ENCODE data around the gene PITPNM1. TPM values are rescaled to one million over a fixed set of nuclear protein-coding genes. Genes with fewer than 3 reads are reported as not detected.

Gene PITPNM1
- total RNA-seq, 4 donors from 2014 or later, result 22.8 to 52.6 (median 47.2) TPM

GRCh38 chr11:67532889-67533288 is 27.7 kb upstream of the PITPNM1 start:
- TF ChIP-seq, protein P1, sequence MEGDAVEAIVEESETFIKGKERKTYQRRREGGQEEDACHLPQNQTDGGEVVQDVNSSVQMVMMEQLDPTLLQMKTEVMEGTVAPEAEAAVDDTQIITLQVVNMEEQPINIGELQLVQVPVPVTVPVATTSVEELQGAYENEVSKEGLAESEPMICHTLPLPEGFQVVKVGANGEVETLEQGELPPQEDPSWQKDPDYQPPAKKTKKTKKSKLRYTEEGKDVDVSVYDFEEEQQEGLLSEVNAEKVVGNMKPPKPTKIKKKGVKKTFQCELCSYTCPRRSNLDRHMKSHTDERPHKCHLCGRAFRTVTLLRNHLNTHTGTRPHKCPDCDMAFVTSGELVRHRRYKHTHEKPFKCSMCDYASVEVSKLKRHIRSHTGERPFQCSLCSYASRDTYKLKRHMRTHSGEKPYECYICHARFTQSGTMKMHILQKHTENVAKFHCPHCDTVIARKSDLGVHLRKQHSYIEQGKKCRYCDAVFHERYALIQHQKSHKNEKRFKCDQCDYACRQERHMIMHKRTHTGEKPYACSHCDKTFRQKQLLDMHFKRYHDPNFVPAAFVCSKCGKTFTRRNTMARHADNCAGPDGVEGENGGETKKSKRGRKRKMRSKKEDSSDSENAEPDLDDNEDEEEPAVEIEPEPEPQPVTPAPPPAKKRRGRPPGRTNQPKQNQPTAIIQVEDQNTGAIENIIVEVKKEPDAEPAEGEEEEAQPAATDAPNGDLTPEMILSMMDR (IDR thresholded peaks at IDR 0.05), result no peak
- no peak for TF ChIP-seq POLR2A (IDR thresholded peaks at IDR 0.05)
- Histone ChIP-seq H3K27ac (no peak overlapping the region), H3K4me1 (no peaks in the 10 kb centered on the region), H3K27me3 (no peaks in the 10 kb centered on the region), H3K4me3 (replicated peaks in 1 of 3) (no peak overlapping the region), H3K9me3 (no peaks in the 10 kb centered on the region), H3K36me3 (no peaks in the 10 kb centered on the region)
- DNase-seq, result no peak
- WGBS, 2 donors, result 90 to 94% methylated on average over 2 of the region's 2 CpGs
- intact Hi-C loops (cut with DNase I), result no loop called here

DNA sequence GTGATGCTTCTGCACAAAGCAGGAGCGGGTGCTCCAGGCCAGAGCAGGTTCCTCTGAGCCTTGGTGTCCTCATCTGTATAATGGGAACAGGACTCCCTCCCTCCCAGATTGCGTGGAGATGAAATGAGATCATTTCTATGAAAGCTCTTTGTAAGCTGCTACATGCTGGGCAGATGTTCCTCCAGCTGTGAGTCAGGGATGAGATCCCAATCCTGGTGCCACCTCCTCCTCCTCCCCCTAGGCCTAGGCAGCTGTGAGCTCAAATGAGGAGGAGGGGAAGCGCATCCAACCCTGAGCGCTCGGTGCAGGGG is 25.1 kb upstream of the PITPNM1 start:
- Histone ChIP-seq H3K27ac (no peak overlapping the region), H3K9me3 (no peaks in the 10 kb centered on the region), H3K36me3 (no peaks in the 10 kb centered on the region), H3K27me3 (no peaks in the 10 kb centered on the region), H3K4me3 (replicated peaks in 1 of 3) (no peak overlapping the region), H3K4me1 (no peaks in the 10 kb centered on the region)
- 81 to 100% methylated on average over 4 to 5 of the region's 5 CpGs for WGBS, 2 donors
- DNase-seq, result no peak
- intact Hi-C loops (cut with DNase I), result no loop called here
- TF ChIP-seq POLR2A (IDR thresholded peaks at IDR 0.05), result no peak
- TF ChIP-seq, protein P1 (IDR thresholded peaks at IDR 0.05), result no peak

DNA sequence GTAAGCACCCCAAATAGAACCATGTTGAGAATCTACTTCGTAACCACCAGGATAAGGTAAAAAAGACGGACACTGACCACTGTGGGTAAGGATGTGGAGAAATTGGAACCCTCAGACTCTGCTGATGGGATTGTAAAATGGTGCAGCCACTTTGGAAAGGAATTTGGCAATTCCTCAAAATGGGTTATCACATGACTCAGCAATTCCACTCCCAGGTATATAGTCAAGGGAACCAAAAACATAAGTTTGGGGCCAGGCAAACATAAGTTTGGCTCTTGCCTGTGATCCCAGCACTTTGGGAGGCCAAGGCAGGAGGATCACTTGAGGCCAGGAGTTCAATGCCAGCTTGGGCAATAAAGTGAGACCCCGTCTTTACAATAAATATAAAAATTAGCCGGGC is 23.2 kb upstream of the PITPNM1 start:
- no peaks in the 10 kb centered on the region for H3K27me3 ChIP-seq
- no peaks in the 10 kb centered on the region for H3K36me3 ChIP-seq
- no peaks in the 10 kb centered on the region for H3K4me1 ChIP-seq
- H3K4me3 ChIP-seq (replicated peaks in 1 of 3), result no peak overlapping the region
- H3K9me3 ChIP-seq, result no peaks in the 10 kb centered on the region
- no peak for DNase-seq
- intact Hi-C loops (cut with DNase I), result no loop called here
- TF ChIP-seq, protein P1 (IDR thresholded peaks at IDR 0.05), result no peak
- no peak for TF ChIP-seq POLR2A (IDR thresholded peaks at IDR 0.05)
- 89 to 91% methylated on average over 4 of the region's 4 CpGs for WGBS, 2 donors
- no peak overlapping the region for H3K27ac ChIP-seq

GRCh38 chr11:67525275-67525976 is 20.3 kb upstream of the PITPNM1 start:
- DNase-seq, result no peak
- 70 to 85% methylated on average over 4 to 5 of the region's 5 CpGs for WGBS, 2 donors
- intact Hi-C loops (cut with DNase I), result no loop called here
- H3K27ac ChIP-seq, result no peak overlapping the region
- no peaks in the 10 kb centered on the region for H3K27me3 ChIP-seq
- no peaks in the 10 kb centered on the region for H3K36me3 ChIP-seq
- H3K9me3 ChIP-seq, result no peaks in the 10 kb centered on the region
- TF ChIP-seq, protein P1 (IDR thresholded peaks at IDR 0.05), result no peak
- TF ChIP-seq POLR2A (IDR thresholded peaks at IDR 0.05), result no peak
- H3K4me1 ChIP-seq, result no peaks in the 10 kb centered on the region
- no peak overlapping the region for H3K4me3 ChIP-seq (replicated peaks in 1 of 3)

DNA sequence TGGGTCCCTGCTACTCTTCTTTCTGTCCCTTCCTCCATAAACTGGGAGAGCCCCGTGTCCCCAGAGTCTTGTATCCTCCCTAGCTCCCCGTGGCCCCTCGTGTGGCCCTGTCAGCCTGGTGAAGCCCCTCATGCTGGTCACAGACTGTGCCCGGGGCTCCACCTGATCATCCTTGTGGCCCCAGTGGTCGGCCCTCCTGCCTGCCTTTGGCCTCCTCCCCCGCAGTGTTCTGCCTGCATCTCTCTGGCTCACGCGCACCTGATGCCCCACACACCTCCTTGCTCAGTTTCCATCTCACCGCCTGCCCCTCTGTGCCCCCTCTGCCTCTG is 19.3 kb upstream of the PITPNM1 start:
- Histone ChIP-seq H3K4me3 (replicated peaks in 1 of 3) (no peak overlapping the region), H3K9me3 (no peaks in the 10 kb centered on the region), H3K27ac (no peak overlapping the region), H3K36me3 (no peaks in the 10 kb centered on the region), H3K27me3 (no peaks in the 10 kb centered on the region), H3K4me1 (no peaks in the 10 kb centered on the region)
- no peak for TF ChIP-seq POLR2A (IDR thresholded peaks at IDR 0.05)
- TF ChIP-seq, protein P1 (IDR thresholded peaks at IDR 0.05), result no peak
- intact Hi-C loops (cut with DNase I), result no loop called here
- WGBS, 2 donors, result 87 to 91% methylated on average over 9 of the region's 9 CpGs
- no peak for DNase-seq

Measured in thyroid gland (tissue), 4 donors.